Gastrocnemius medialis (tissue), 4 donors: ENCODE measurements around the gene ROM1.
"Not testable (repeated sequence)": the region's sequence is repeated elsewhere in the genome, so short reads cannot be mapped to it uniquely, and the experiment has no call there.

Experiments used
- POLR2A ChIP-seq, 2 donors: fragments of 450-650 bp; IDR thresholded peaks; one replicate each; pipeline ENCODE4 v1.6.1; 2017; ENCODE audit warnings: antibody characterized with exemption in 2 of 2, mild to moderate bottlenecking in 2 of 2, moderate library complexity in 2 of 2
- TF ChIP-seq, protein P1 (sequence below), 5 experiments: fragments of 450-650 bp in 3 of 5; fragments of 200-600 bp in 2 of 5; sonication (generic) in 2 of 5; IDR thresholded peaks in 4 of 5; conservative IDR thresholded peaks in 1 of 5; 1 replicate in 4 of 5; 2 replicates in 1 of 5; pipeline ENCODE4 v1.5.1; 2016 to 2019; ENCODE audit warnings: antibody characterized with exemption in 5 of 5, mild to moderate bottlenecking in 3 of 5, moderate library complexity in 3 of 5

DNA sequence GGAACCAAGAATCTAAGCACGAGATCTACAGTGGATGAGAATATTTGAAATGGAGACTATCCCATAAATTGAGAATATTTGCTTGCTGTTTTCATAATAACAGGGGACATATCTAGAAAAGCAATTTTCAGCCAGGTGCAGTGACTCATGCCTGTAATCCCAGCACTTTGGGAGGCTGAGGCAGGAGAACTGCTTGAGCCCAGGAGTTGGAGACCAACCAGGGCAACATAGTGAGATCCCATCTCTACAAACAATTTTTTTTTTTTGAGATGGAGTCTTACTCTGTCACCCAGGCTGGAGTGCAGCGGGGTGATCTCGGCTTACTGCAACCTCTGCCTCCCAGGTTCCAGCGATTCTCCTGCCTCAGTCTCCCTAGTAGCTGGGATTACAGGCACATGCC is 31.3 kb upstream of the ROM1 start:
- TF ChIP-seq, protein P1, sequence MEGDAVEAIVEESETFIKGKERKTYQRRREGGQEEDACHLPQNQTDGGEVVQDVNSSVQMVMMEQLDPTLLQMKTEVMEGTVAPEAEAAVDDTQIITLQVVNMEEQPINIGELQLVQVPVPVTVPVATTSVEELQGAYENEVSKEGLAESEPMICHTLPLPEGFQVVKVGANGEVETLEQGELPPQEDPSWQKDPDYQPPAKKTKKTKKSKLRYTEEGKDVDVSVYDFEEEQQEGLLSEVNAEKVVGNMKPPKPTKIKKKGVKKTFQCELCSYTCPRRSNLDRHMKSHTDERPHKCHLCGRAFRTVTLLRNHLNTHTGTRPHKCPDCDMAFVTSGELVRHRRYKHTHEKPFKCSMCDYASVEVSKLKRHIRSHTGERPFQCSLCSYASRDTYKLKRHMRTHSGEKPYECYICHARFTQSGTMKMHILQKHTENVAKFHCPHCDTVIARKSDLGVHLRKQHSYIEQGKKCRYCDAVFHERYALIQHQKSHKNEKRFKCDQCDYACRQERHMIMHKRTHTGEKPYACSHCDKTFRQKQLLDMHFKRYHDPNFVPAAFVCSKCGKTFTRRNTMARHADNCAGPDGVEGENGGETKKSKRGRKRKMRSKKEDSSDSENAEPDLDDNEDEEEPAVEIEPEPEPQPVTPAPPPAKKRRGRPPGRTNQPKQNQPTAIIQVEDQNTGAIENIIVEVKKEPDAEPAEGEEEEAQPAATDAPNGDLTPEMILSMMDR (IDR thresholded peaks at IDR 0.05 in 4 of 5, conservative IDR thresholded peaks at IDR 0.05 in 1 of 5): not testable (repeated sequence)
- not testable (repeated sequence) for TF ChIP-seq POLR2A (IDR thresholded peaks at IDR 0.05)
